ENCODE results near the gene ASF1B. TPM values are rescaled to one million over a fixed set of nuclear protein-coding genes. Genes with fewer than 3 reads are reported as not detected.

ASF1B gene
- total RNA-seq, 2 experiments from 2014 or later = 0.59 to 0.77 TPM

- H3K27ac ChIP-seq (ENCODE audit: low read depth in 1 of 2, low read length in 2 of 2) = no peak overlapping the region
- Mint-ChIP-seq H3K36me3 (ENCODE audit: low read depth) (peaks cover 17% of the 10 kb centered on the region), H3K27ac (no peak overlapping the region), H3K9me3 (no peaks in the 10 kb centered on the region), H3K4me3 (peak overlapping the region; percentile 58), H3K4me1 (ENCODE audit: low read depth) (peaks cover 17% of the 10 kb centered on the region), H3K27me3 (no peaks in the 10 kb centered on the region)
- H3K27me3 ChIP-seq (ENCODE audit: control insufficient read depth in 1 of 2, insufficient read depth in 2 of 2, low read length in 2 of 2) = no peaks in the 10 kb centered on the region
- no peak for TF ChIP-seq CTCF (IDR thresholded peaks at IDR 0.05)
- ChIA-PET CTCF (no interaction called here), POLR2A (no interaction called here)
- H3K9me3 ChIP-seq (ENCODE audit: control insufficient read depth in 1 of 2, insufficient read depth in 1 of 2, low read length in 2 of 2) = no peaks in the 10 kb centered on the region
- ATAC-seq (ENCODE audit: poor library complexity) (no peak), DNase-seq (no peak)
- intact Hi-C loops (cut with DNase I, micrococcal nuclease) = loop anchor here in 1 of 2 experiments (10.0 kb wide), 1 partner anchor 609 kb away; the partner anchor contains the start of gene ZNF333
- H3K36me3 ChIP-seq (ENCODE audit: insufficient read depth, low read length) = peaks cover 12% of the 10 kb centered on the region
- no peak overlapping the region for H3K4me3 ChIP-seq (ENCODE audit: low read length)
- H3K4me1 ChIP-seq (ENCODE audit: insufficient read depth, low read length) = peaks cover 22% of the 10 kb centered on the region
Measured at GRCh38 chr19:14086098-14086497, 50.3 kb downstream of the ASF1B start.

DNA sequence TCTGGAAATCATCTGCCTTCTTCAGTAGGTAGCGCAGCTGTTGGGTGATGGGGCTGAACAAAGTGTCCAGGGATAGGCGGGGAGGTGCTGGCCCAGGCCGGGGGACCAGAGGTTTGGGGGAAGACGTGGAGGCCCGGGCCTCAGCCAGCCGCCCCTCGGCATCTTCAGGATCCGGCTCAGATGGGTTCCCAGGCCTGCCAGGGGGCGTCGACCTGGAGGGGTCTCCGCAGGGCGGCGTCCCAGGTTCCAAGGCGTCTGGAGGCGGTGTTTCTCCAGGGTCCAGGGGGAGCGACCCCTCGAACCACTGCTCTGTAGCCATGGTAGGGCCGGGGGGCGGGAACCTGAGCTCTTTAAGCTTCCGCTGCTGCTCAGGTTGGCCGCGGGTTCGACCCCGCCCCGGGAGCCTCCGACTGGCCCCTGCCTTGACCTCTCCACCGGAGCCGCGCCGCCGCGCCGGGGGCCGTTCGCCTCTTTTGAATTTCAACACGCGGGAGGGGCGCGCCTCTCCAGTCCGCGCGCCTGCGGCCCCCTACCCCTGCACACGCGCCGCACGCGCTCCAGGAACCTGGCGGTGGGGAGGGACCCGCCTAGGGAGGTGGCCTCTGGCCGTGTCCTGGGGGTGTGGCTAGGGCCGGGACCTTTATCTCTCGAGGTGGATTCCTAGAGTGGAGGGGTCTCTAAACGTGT is 50.9 kb downstream of the ASF1B start, which contains the start of gene C19orf67:
Gene C19orf67 (minus strand): TSS at position 475 of the 687 bp plus-strand sequence. CDS start 156 bp downstream, at position 319.
- Mint-ChIP-seq H3K4me3 (peak within 1 kb of the TSS; percentile 58), H3K36me3 (ENCODE audit: low read depth) (peaks cover 17% of the 10 kb centered on the region), H3K27me3 (no peaks in the 10 kb centered on the region), H3K4me1 (ENCODE audit: low read depth) (peaks cover 19% of the 10 kb centered on the region), H3K9me3 (no peaks in the 10 kb centered on the region), H3K27ac (no peak within 1 kb of the TSS)
- Histone ChIP-seq H3K4me3 (ENCODE audit: low read length) (no peak within 1 kb of the TSS), H3K27ac (ENCODE audit: low read depth in 1 of 2, low read length in 2 of 2) (no peak within 1 kb of the TSS), H3K4me1 (ENCODE audit: insufficient read depth, low read length) (peaks cover 28% of the 10 kb centered on the region), H3K27me3 (ENCODE audit: control insufficient read depth in 1 of 2, insufficient read depth in 2 of 2, low read length in 2 of 2) (no peaks in the 10 kb centered on the region), H3K9me3 (ENCODE audit: control insufficient read depth in 1 of 2, insufficient read depth in 1 of 2, low read length in 2 of 2) (no peaks in the 10 kb centered on the region), H3K36me3 (ENCODE audit: insufficient read depth, low read length) (peaks cover 12% of the 10 kb centered on the region)
- TF ChIP-seq CTCF (IDR thresholded peaks at IDR 0.05) = no peak
- ATAC-seq (ENCODE audit: poor library complexity) (no peak), DNase-seq (peak in 1 of 14 experiments; percentile 35)
- ChIA-PET POLR2A (no interaction called here), CTCF (no interaction called here)
- intact Hi-C loops (cut with DNase I, micrococcal nuclease) = loop anchor here in 1 of 2 experiments (10.0 kb wide), 1 partner anchor 609 kb away; the partner anchor contains the start of gene ZNF333

GRCh38 chr19:14082675-14082960 is 53.8 kb downstream of the ASF1B start:
- Mint-ChIP-seq H3K9me3 (no peaks in the 10 kb centered on the region), H3K27ac (no peak overlapping the region), H3K36me3 (ENCODE audit: low read depth) (no peaks in the 10 kb centered on the region), H3K27me3 (no peaks in the 10 kb centered on the region), H3K4me3 (peak overlapping the region; percentile 91), H3K4me1 (ENCODE audit: low read depth) (peaks cover 14% of the 10 kb centered on the region)
- Histone ChIP-seq H3K9me3 (ENCODE audit: control insufficient read depth in 1 of 2, insufficient read depth in 1 of 2, low read length in 2 of 2) (no peaks in the 10 kb centered on the region), H3K4me3 (ENCODE audit: low read length) (no peak overlapping the region), H3K36me3 (ENCODE audit: insufficient read depth, low read length) (no peaks in the 10 kb centered on the region), H3K27me3 (ENCODE audit: control insufficient read depth in 1 of 2, insufficient read depth in 2 of 2, low read length in 2 of 2) (no peaks in the 10 kb centered on the region), H3K4me1 (ENCODE audit: insufficient read depth, low read length) (peaks cover 23% of the 10 kb centered on the region), H3K27ac (ENCODE audit: low read depth in 1 of 2, low read length in 2 of 2) (peak overlapping the region in 1 of 2 donors; percentile 72)
- DNase-seq (no peak), ATAC-seq (ENCODE audit: poor library complexity) (no peak)
- CTCF ChIA-PET = interaction anchor here (0.7 to 4.6 kb wide), 5 partner anchors 11 to 932 kb away, joined by 3 to 26 read pairs (median 4); partner anchors contain the start of genes ASF1B, IER2, MISP3 and STX10
- intact Hi-C loops (cut with DNase I, micrococcal nuclease) = loop anchor here in 1 of 2 experiments (2.0 to 10.0 kb wide), 4 partner anchors 35 to 612 kb away; partner anchors contain the start of genes NDUFB7, PRKACA and ZNF333
- TF ChIP-seq CTCF (IDR thresholded peaks at IDR 0.05) = no peak
- POLR2A ChIA-PET = interaction anchor here (1.0 to 3.0 kb wide), 4 partner anchors 9 to 54 kb away, joined by 3 to 33 read pairs (median 6); partner anchors contain the start of genes ASF1B and IL27RA

Data from CD4-positive, alpha-beta T cell (primary cell).